Uterus (tissue), 2 donors: ENCODE results near the gene FAM168B.

ENCODE experiments used
- CTCF ChIP-seq, 4 experiments: fragments of 200-600 bp in 2 of 4; fragments of 450-650 bp in 2 of 4; sonication (generic) in 2 of 4; IDR thresholded peaks; one replicate each; pipeline ENCODE4 v1.5.1; 2016 to 2019; ENCODE audit warnings: antibody characterized with exemption in 4 of 4, mild to moderate bottlenecking in 2 of 4, moderate library complexity in 1 of 4
- POLR2A ChIP-seq, 2 donors: fragments of 450-650 bp; IDR thresholded peaks; one replicate each; pipeline ENCODE4 v1.6.1; 2016; ENCODE audit warnings: antibody characterized with exemption in 2 of 2, mild to moderate bottlenecking in 1 of 2, moderate library complexity in 1 of 2

DNA sequence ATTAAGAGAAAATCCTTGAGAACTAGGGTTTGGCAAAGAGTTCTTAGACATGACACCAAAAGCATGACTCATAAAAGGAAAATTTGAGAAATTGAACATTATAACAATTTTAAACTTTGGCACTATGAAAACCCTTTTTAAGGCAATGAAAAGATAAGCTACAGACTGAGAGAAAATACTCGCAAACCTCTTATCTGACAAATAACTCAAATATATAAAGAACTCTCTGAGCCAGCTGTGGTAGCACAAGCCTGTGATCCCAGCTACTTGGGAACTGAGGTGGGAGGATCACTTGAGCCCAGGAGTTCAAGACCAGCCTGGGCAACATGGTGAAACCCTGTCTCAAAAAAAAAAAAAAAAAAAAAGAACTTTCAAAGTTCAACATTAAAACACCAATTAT lies 70.5 kb downstream of the FAM168B start:
- no peak for TF ChIP-seq CTCF (IDR thresholded peaks at IDR 0.05)
- no peak for TF ChIP-seq POLR2A (IDR thresholded peaks at IDR 0.05)
